Ovary (tissue), 9 donors: Measurements from ENCODE around the gene LPAR6. TPM values are rescaled to one million over a fixed set of nuclear protein-coding genes. Genes with fewer than 3 reads are reported as not detected.

Experiments used
- DNase-seq, 5 donors: peaks; one replicate each; pipeline ENCODE4 v3.0.0-alpha.2; 2019 to 2020
- H3K27ac ChIP-seq, 2 donors: fragments of 200-600 bp; one replicate each; pipeline versions ENCODE4 v1.5.1 to v1.8.0; 2019 to 2022
- H3K27me3 ChIP-seq: fragments of 200-600 bp; one replicate; pipeline ENCODE4 v1.8.0; 2022
- H3K36me3 ChIP-seq: fragments of 200-600 bp; sonication (generic); one replicate; pipeline ENCODE4 v1.5.1; 2019
- H3K4me1 ChIP-seq: one replicate; pipeline ENCODE4 v1.8.1; 2013; ENCODE audit warnings: mild to moderate bottlenecking, moderate library complexity; ENCODE audit not compliant: insufficient read depth
- H3K4me3 ChIP-seq: fragments of 200-600 bp; sonication (generic); one replicate; pipeline ENCODE4 v1.5.1; 2017
- H3K9me3 ChIP-seq, 2 donors: fragments of 200-600 bp in 1 of 2; sonication (generic) in 1 of 2; one replicate each; pipeline versions ENCODE4 v1.5.1 to v1.8.1; 2013 to 2019; ENCODE audit warnings: mild to moderate bottlenecking in 1 of 2, moderate library complexity in 1 of 2
- CTCF ChIP-seq, 3 donors: fragments of 450-650 bp in 2 of 3; fragments of 200-600 bp in 1 of 3; IDR thresholded peaks; one replicate each; pipeline versions ENCODE4 v1.5.1 to v1.8.0; 2016 to 2022; ENCODE audit warnings: antibody characterized with exemption in 3 of 3, mild to moderate bottlenecking in 1 of 3
- EP300 ChIP-seq: sonication (generic); formaldehyde crosslinking; IDR thresholded peaks from one replicate; pipeline ENCODE4 v1.6.1; 2017; ENCODE audit warnings: antibody characterized with exemption
- POLR2A ChIP-seq: fragments of 450-650 bp; IDR thresholded peaks from one replicate; pipeline ENCODE4 v1.6.1; 2017; ENCODE audit warnings: antibody characterized with exemption, mild to moderate bottlenecking, moderate library complexity
- WGBS, 3 donors: extraction: QIAGEN DNeasy Blood & Tissue Kit in 1 of 3; methylation state at CpG; one replicate each; pipeline versions ENCODE4 v1.1.5 to v1.1.7; 2013 to 2017; 5-methylcytosine and 5-hydroxymethylcytosine counted together
- intact Hi-C, 4 donors: fragments of 100-400 bp; cut with DNase I; formaldehyde crosslinking; loops; one replicate each; pipeline versions ENCODE4 v1.11.0 to v1.15.1; 2022 to 2023
- polyA plus RNA-seq, 2 donors: library from polyadenylated mRNA; stranded (reverse); fragments of 200-250 nt in 1 of 2; fragments of 350-450 nt in 1 of 2; fragmentation: Illumina TruSeq in 1 of 2; extraction: RNeasy Lipid Tissue Mini Kit (QIAGEN cat#74804) in 1 of 2; gene quantifications; one replicate each; pipeline ENCODE4 v1.2.3, GENCODE V29; 2013 to 2014
- total RNA-seq, 7 donors: library from RNA; depleted of rRNA in 2 of 7; stranded (reverse); fragments of >200 nt in 2 of 7; fragmentation: NEBNext Ultra II Directional in 3 of 7; extraction: Animal tissue kit (Norgen Biotek cat#: 25700) in 3 of 7; gene quantifications; one replicate each; pipeline versions ENCODE4 v1.1.0 to v1.2.4, GENCODE V29; 2016 to 2023
- donor health status: DM: no; HTN: no; CAD: no; lungs with moderate emphysema.
- donor health status: DM: no; HTN: no; CAD: no.
- donor health status: Bipolar disorder and iron deficiency.
- donor health status: DM: yes; HTN: yes; CAD: no.
- donor health status: DM: no; HTN: no; CAD: no.
- donor health status: DM: yes; HTN: yes; CAD: no.

LPAR6 gene
- total and polyA plus RNA-seq, 9 donors, result 7.7 to 25.0 (median 16.7) TPM

GRCh38 chr13:48449656-48450055 lies 36.7 kb upstream of the LPAR6 start:
- no peak for TF ChIP-seq EP300
- no peak for TF ChIP-seq CTCF (IDR thresholded peaks at IDR 0.05)
- no peak for TF ChIP-seq POLR2A

GRCh38 chr13:48448959-48449614 lies 36.2 kb upstream of the LPAR6 start:
- intact Hi-C loops, result no loop called here
- 62 to 66% (median 65%) methylated on average over 6 of the region's 6 CpGs for WGBS, 3 donors
- Histone ChIP-seq H3K36me3 (no peaks in the 10 kb centered on the region), H3K27ac (no peak overlapping the region), H3K9me3 (no peaks in the 10 kb centered on the region), H3K4me3 (no peak overlapping the region), H3K4me1 (peaks cover 2% of the 10 kb centered on the region), H3K27me3 (no peaks in the 10 kb centered on the region)
- no peak for TF ChIP-seq EP300
- no peak for TF ChIP-seq CTCF (IDR thresholded peaks at IDR 0.05)
- no peak for TF ChIP-seq POLR2A
- no peak for DNase-seq

More at GRCh38 chr13:48449656-48450055, 36.7 kb upstream of the LPAR6 start:
- Histone ChIP-seq H3K4me1 (no peaks in the 10 kb centered on the region), H3K4me3 (no peak overlapping the region), H3K36me3 (no peaks in the 10 kb centered on the region), H3K9me3 (no peaks in the 10 kb centered on the region), H3K27me3 (no peaks in the 10 kb centered on the region), H3K27ac (no peak overlapping the region)
- DNase-seq, result no peak
- 85 to 95% (median 89%) methylated on average over 2 of the region's 2 CpGs for WGBS, 3 donors
- intact Hi-C loops, result no loop called here

- TF ChIP-seq POLR2A (no peak), CTCF (IDR thresholded peaks at IDR 0.05) (no peak), EP300 (no peak)
- H3K9me3 ChIP-seq, result no peaks in the 10 kb centered on the region
- no peaks in the 10 kb centered on the region for H3K36me3 ChIP-seq
- no peak overlapping the region for H3K27ac ChIP-seq
- H3K4me3 ChIP-seq, result no peak overlapping the region
- intact Hi-C loops, result no loop called here
- H3K27me3 ChIP-seq, result no peaks in the 10 kb centered on the region
- no peak for DNase-seq
- WGBS, 3 donors, result 75 to 80% (median 77%) methylated on average over 3 of the region's 3 CpGs
- peaks cover 2% of the 10 kb centered on the region for H3K4me1 ChIP-seq
Measured at GRCh38 chr13:48448285-48448958, 35.5 kb upstream of the LPAR6 start.

GRCh38 chr13:48446464-48446863 lies 33.6 kb upstream of the LPAR6 start:
- intact Hi-C loops, result no loop called here

More at GRCh38 chr13:48446464-48446863, 33.6 kb upstream of the LPAR6 start:
- no peaks in the 10 kb centered on the region for H3K9me3 ChIP-seq
- peaks cover 2% of the 10 kb centered on the region for H3K4me1 ChIP-seq
- TF ChIP-seq EP300, result no peak
- no peak for TF ChIP-seq POLR2A
- TF ChIP-seq CTCF (IDR thresholded peaks at IDR 0.05), result no peak
- H3K27me3 ChIP-seq, result no peaks in the 10 kb centered on the region
- no peaks in the 10 kb centered on the region for H3K36me3 ChIP-seq
- WGBS, 3 donors, result 97 to 98% (median 97%) methylated on average over 1 of the region's 1 CpG
- no peak overlapping the region for H3K4me3 ChIP-seq
- no peak overlapping the region for H3K27ac ChIP-seq
- DNase-seq, result no peak
